AG04450 (cell line): ENCODE results near the gene MACF1. TPM values are rescaled to one million over a fixed set of nuclear protein-coding genes. Genes with fewer than 3 reads are reported as not detected.
"Not testable (repeated sequence)": the region's sequence is repeated elsewhere in the genome, so short reads cannot be mapped to it uniquely, and the experiment has no call there.

Source experiments
- CTCF ChIA-PET: fragments of 300-600, 350-600 bp; formaldehyde crosslinking; extraction: SDS; loops from one replicate; lab custom pipeline; 2022; ENCODE audit warnings: antibody characterized with exemption, inconsistent platforms; lab: Charles Lee
- POLR2A ChIA-PET: fragments of 350-600 bp; formaldehyde crosslinking; extraction: SDS; loops from one replicate; lab custom pipeline; 2021; ENCODE audit warnings: antibody characterized with exemption, inconsistent platforms; lab: Yijun Ruan, JAX
- DNase-seq: peaks from one replicate; pipeline ENCODE4 v3.0.0-alpha.2; 2011; ENCODE audit warnings: low read depth, low spot score
- H3K27ac ChIP-seq: one replicate; pipeline ENCODE4 v1.5.1; 2012; ENCODE audit warnings: low read depth, low read length, control low read depth
- H3K27me3 ChIP-seq: one replicate; pipeline ENCODE4 v1.6.0; 2012; ENCODE audit warnings: low read length; ENCODE audit not compliant: control insufficient read depth, insufficient read depth
- H3K4me3 ChIP-seq: 2 replicates; pipeline ENCODE4 v1.5.1; 2011; ENCODE audit warnings: mild to moderate bottlenecking, low read depth, low read length, control low read depth
- H3K9me3 ChIP-seq: 2 replicates; pipeline ENCODE4 v1.5.1; 2012; ENCODE audit warnings: low read length; ENCODE audit not compliant: control insufficient read depth, insufficient read depth
- polyA plus RNA-seq: library from polyadenylated mRNA; depleted of rRNA; stranded (reverse); fragments of >200 nt; gene quantifications from 2 replicates; pipeline ENCODE4 v1.2.3, GENCODE V29; 2011
- TF ChIP-seq, protein P1 (sequence below): IDR thresholded peaks from 2 replicates; pipeline ENCODE4 v1.5.1; 2011; ENCODE audit warnings: low read depth, low read length, control low read depth, inconsistent platforms

MACF1 gene
- polyA plus RNA-seq, 1 experiment = 118 TPM

DNA sequence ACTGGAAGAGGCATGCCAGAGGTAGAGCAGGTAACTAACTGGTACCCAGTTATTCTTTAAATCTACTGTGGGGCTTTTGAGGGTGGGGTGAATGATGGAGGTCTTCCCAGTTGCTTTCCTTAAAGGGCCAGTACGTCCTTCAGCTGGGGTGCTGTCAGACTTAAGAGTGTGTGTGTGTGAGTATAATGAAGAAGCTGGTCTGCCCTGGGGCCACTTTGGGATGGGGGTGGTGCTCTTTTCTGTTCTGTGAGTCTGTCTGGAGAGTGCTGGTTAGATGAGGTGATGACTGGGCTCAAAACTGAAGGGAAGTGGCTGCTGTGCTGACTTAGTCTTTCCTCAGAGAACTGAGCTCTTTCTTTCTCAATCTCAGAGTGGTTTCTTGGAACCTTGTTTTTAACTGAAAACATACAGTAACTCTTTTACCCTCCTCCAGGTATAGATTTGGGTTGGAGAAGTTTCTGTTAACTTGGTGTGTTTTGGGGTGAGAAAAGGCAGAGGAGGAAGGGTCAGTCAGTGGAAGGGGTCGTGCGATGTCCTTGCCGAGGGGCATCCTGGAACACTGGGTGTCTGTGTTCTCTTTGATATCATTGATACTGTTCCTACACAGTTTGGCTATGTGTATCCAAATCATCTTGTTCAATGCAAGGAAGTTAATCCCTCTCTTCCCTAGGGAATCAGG, 746 bp downstream of the MACF1 start:
- Histone ChIP-seq H3K27ac (peak overlapping the region; percentile 97), H3K27me3 (no peaks in the 10 kb centered on the region), H3K9me3 (no peaks in the 10 kb centered on the region), H3K4me3 (peak overlapping the region; percentile 74)
- ChIA-PET POLR2A (interaction anchor here (0.6 to 2.0 kb wide), 11 partner anchors 9 to 206 kb away, joined by 3 to 9 read pairs (median 4); no protein-coding TSS in a partner anchor), CTCF (interaction anchor here (0.8 to 4.6 kb wide), 13 partner anchors 9 to 333 kb away, joined by 3 to 51 read pairs (median 6); no protein-coding TSS in a partner anchor)
- TF ChIP-seq, protein P1, sequence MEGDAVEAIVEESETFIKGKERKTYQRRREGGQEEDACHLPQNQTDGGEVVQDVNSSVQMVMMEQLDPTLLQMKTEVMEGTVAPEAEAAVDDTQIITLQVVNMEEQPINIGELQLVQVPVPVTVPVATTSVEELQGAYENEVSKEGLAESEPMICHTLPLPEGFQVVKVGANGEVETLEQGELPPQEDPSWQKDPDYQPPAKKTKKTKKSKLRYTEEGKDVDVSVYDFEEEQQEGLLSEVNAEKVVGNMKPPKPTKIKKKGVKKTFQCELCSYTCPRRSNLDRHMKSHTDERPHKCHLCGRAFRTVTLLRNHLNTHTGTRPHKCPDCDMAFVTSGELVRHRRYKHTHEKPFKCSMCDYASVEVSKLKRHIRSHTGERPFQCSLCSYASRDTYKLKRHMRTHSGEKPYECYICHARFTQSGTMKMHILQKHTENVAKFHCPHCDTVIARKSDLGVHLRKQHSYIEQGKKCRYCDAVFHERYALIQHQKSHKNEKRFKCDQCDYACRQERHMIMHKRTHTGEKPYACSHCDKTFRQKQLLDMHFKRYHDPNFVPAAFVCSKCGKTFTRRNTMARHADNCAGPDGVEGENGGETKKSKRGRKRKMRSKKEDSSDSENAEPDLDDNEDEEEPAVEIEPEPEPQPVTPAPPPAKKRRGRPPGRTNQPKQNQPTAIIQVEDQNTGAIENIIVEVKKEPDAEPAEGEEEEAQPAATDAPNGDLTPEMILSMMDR = no peak
- DNase-seq = no peak

DNA sequence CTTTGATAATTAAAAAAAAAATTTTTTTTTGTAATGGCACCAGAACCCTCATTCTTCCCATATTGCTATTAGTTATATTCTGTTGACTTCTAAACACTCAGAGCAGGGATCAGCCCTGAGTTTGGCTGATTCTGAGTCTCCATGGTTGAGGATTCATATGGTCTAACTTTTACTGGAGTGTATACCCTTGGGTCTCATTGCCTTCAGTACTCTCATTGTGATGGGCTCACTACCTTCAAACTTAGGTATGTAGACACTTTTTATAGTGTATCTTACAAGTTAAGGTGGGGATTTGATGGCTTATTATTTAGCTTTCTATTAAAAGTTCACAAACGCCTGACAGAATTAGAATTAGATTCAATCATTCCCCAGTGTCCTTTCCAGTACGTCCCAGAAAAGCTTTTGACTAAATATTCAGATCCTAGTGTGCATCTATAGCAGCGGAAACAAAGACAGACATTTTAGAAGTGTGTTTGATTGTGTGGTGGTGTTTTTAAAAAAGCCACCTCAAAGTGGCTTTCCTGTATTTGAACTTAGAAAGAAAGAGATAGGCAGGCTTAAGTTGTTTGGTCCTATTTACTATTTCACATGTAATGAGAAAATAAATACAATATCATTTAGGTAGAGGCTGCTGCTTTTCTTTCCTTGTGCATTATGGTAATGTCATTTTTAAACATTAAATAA, 1.4 kb downstream of the MACF1 start:
- POLR2A ChIA-PET = interaction anchor here (0.6 to 2.0 kb wide), 7 partner anchors 8 to 103 kb away, joined by 3 to 9 read pairs (median 5); no protein-coding TSS in a partner anchor
- no peaks in the 10 kb centered on the region for H3K9me3 ChIP-seq

DNA sequence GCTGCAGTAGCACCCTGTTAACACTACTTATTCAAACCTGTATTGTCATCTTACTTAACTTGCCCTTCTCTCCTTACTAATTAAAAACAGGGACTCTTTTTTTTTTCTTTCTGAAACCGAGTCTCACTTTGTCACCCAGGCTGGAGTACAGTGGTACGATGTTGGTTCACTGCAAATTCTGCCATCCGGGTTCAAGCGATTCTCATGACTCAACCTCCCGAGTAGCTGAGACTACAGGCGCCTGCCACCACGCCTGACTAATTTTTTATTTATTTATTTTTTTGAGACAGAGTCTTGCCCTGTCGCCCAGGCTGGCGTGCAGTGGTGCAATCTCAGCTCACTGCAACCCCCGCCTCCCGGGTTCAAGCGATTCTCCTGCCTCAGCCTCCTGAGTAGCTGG, 3.9 kb downstream of the MACF1 start:
- DNase-seq, H3K27me3 ChIP-seq, H3K9me3 ChIP-seq, H3K4me3 ChIP-seq, H3K27ac ChIP-seq, CTCF ChIA-PET: not testable (repeated sequence)
- POLR2A ChIA-PET = interaction anchor here (0.6 kb wide), 1 partner anchor 1157 kb away, joined by 3 read pairs; no protein-coding TSS in a partner anchor

More for the DNA sequence above, 1.4 kb downstream of the MACF1 start:
- no peak for DNase-seq
- Histone ChIP-seq H3K4me3 (peak overlapping the region; percentile 74), H3K27me3 (no peaks in the 10 kb centered on the region), H3K27ac (peak overlapping the region; percentile 97)
- CTCF ChIA-PET = interaction anchor here (1.0 to 4.6 kb wide), 7 partner anchors 8 to 205 kb away, joined by 3 to 51 read pairs (median 9); no protein-coding TSS in a partner anchor
- TF ChIP-seq, protein P1 = no peak

DNA sequence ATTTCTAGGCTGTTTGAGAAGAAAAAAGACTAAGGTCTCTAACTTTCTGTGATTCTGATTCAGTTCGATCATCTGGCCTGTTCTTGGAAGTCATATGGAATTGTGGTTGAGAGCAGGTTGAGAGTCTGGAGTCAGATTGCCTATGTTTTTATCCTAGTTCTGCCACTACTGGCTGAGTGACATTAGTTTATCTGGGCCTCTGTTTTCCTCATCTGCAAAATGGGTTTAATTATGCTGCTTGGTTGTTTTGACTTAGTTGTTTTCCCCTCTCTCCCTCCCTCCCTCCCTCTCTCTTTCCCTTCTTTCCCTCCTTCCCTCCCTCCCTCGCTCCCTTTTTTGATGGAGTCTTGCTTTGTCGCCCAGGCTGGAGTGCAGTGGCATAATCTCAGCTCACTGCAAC, 6.2 kb downstream of the MACF1 start:
- H3K27ac ChIP-seq = no peak overlapping the region
- ChIA-PET CTCF (interaction anchor here (0.6 kb wide), 1 partner anchor 38 kb away, joined by 4 read pairs; no protein-coding TSS in a partner anchor), POLR2A (no interaction called here)
- H3K27me3 ChIP-seq = no peaks in the 10 kb centered on the region
- DNase-seq = no peak
- H3K4me3 ChIP-seq = no peak overlapping the region
- H3K9me3 ChIP-seq = no peaks in the 10 kb centered on the region
- TF ChIP-seq, protein P1 = no peak

DNA sequence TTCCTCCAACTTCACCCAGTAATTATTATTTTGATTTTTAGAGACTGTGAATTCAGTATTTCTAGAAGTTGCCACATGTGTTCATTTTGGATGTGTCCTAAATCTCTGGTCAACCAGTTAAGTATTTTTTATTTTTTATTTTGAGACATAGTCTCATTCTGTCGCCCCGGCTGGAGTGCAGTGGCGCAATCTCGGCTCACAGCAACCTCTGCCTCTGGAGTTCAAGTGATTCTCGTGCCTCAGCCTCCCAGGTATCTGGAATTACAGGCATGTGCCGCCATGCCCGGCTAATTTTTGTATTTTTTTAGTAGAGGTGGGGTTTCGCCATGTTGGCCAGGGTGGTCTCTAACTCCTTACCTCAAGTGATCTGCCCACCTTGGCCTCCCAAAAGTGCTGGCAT, 8.0 kb downstream of the MACF1 start:
- no peak for DNase-seq
- Histone ChIP-seq H3K27ac (no peak overlapping the region), H3K4me3 (no peak overlapping the region), H3K9me3 (no peaks in the 10 kb centered on the region), H3K27me3 (no peaks in the 10 kb centered on the region)
- TF ChIP-seq, protein P1 = no peak
- CTCF ChIA-PET = interaction anchor here (1.1 to 3.5 kb wide), 2 partner anchors 8 to 114 kb away, joined by 3 to 12 read pairs; partner anchors contain the start of gene MACF1
- POLR2A ChIA-PET = no interaction called here
